ENCODE results near the gene MSTN.

DNA sequence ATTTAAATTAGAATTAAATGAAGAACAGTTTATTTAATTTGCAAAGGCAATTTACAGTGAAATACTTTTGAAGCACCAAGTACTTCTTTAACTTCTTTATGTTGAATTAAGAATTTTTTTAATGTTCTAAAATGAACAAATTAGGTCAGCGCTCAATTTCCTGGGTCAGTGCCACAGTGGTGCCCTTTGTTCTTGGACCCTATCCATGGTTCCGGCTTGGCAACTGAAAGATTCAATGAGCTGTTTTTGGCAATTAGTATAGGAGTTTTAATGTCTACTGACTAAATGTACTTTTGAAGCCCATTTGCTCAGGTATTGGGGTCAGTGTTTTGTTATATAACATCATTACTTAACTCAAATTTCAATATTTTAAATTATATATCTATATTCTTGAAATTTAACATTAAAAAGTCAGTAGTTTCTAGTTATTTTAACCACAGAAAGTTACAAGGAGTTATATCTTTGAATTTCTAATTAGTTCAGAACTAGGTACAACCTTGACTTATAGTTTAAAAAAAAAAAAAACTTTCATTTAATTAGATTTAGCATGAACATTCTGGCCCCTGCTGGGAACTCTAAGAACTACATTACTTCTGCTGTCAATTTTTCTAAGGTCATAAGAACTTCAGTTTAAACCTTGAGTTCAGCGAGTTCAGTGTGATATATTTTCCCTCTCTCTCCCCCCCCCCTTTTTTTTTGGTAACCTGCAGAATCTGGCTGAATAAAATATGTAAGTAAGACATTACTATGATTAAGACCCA is 7.6 kb upstream of the MSTN start:
- TF ChIP-seq, protein P1, sequence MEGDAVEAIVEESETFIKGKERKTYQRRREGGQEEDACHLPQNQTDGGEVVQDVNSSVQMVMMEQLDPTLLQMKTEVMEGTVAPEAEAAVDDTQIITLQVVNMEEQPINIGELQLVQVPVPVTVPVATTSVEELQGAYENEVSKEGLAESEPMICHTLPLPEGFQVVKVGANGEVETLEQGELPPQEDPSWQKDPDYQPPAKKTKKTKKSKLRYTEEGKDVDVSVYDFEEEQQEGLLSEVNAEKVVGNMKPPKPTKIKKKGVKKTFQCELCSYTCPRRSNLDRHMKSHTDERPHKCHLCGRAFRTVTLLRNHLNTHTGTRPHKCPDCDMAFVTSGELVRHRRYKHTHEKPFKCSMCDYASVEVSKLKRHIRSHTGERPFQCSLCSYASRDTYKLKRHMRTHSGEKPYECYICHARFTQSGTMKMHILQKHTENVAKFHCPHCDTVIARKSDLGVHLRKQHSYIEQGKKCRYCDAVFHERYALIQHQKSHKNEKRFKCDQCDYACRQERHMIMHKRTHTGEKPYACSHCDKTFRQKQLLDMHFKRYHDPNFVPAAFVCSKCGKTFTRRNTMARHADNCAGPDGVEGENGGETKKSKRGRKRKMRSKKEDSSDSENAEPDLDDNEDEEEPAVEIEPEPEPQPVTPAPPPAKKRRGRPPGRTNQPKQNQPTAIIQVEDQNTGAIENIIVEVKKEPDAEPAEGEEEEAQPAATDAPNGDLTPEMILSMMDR (conservative IDR thresholded peaks at IDR 0.05): peak; percentile 71
- TF ChIP-seq EZH2 (IDR thresholded peaks at IDR 0.05; ENCODE audit: low read depth): no peak
